WTC11 (cell line): Measurements from ENCODE around the gene LHPP.

ENCODE experiments used
- ZNF317 ChIP-seq: sonication (generic); formaldehyde crosslinking; IDR thresholded peaks from 2 replicates; pipeline ENCODE4 v1.8.1; 2023; ENCODE audit warnings: low read depth, mild to moderate bottlenecking, moderate library complexity, missing genetic modification reagents, borderline replicate concordance
- TF ChIP-seq, protein P1 (sequence below): sonication (generic); formaldehyde crosslinking; IDR thresholded peaks from 2 replicates; pipeline ENCODE4 v1.8.0; 2022; ENCODE audit warnings: mild to moderate bottlenecking, missing genetic modification reagents
- TF ChIP-seq, protein P2 (sequence below): fragments of 200-600 bp; IDR thresholded peaks from 2 replicates; pipeline ENCODE4 v1.8.0; 2022; ENCODE audit warnings: antibody characterized with exemption

DNA sequence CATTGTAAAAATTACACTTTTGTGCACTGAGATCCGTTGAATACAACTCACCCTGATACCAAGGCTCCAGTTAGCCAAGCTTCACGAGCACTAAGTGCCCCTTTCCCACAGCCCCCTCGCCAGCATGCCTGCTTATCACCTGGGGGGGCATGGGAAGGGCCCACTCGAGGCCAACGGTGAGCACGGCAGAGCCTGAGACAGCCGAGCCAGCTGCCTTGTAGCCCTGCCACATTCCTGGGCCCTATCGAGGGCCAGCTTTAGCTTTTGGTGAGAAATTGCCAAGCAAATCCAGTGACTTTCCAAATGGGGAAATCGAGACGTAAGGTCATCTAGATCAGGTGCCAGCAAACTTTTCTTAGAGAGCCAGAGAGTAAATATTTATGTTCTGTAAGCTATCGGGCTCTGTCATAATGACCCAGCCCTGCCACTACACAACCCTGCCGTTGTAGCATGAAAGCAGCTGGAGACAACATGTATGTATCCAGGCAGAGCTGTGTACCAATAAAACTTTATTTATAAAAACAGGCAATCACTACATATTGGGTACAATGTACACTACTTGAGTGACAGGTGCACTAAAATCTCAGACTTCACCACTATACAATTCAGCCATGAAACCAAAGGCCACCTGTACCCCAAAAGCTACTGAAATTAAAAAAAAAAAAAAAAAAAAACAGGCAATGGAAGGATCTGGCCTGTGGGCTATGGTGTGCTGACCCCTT is 198.9 kb downstream of the LHPP start:
- TF ChIP-seq, protein P1, sequence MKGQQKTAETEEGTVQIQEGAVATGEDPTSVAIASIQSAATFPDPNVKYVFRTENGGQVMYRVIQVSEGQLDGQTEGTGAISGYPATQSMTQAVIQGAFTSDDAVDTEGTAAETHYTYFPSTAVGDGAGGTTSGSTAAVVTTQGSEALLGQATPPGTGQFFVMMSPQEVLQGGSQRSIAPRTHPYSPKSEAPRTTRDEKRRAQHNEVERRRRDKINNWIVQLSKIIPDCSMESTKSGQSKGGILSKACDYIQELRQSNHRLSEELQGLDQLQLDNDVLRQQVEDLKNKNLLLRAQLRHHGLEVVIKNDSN (CRISPR knock-in tag), result no peak
- TF ChIP-seq, protein P2, sequence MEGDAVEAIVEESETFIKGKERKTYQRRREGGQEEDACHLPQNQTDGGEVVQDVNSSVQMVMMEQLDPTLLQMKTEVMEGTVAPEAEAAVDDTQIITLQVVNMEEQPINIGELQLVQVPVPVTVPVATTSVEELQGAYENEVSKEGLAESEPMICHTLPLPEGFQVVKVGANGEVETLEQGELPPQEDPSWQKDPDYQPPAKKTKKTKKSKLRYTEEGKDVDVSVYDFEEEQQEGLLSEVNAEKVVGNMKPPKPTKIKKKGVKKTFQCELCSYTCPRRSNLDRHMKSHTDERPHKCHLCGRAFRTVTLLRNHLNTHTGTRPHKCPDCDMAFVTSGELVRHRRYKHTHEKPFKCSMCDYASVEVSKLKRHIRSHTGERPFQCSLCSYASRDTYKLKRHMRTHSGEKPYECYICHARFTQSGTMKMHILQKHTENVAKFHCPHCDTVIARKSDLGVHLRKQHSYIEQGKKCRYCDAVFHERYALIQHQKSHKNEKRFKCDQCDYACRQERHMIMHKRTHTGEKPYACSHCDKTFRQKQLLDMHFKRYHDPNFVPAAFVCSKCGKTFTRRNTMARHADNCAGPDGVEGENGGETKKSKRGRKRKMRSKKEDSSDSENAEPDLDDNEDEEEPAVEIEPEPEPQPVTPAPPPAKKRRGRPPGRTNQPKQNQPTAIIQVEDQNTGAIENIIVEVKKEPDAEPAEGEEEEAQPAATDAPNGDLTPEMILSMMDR, result no peak
- TF ChIP-seq ZNF317 (CRISPR knock-in tag), result no peak
